Measurements from ENCODE around the gene PXDN. TPM values are rescaled to one million over a fixed set of nuclear protein-coding genes. Genes with fewer than 3 reads are reported as not detected.

Gene PXDN
- total and polyA plus RNA-seq, 9 of the 15 experiments (the other 6 are each of a cell fraction or from before 2014, with no cell fraction given), result 0.49 TPM; not detected in 8

DNA sequence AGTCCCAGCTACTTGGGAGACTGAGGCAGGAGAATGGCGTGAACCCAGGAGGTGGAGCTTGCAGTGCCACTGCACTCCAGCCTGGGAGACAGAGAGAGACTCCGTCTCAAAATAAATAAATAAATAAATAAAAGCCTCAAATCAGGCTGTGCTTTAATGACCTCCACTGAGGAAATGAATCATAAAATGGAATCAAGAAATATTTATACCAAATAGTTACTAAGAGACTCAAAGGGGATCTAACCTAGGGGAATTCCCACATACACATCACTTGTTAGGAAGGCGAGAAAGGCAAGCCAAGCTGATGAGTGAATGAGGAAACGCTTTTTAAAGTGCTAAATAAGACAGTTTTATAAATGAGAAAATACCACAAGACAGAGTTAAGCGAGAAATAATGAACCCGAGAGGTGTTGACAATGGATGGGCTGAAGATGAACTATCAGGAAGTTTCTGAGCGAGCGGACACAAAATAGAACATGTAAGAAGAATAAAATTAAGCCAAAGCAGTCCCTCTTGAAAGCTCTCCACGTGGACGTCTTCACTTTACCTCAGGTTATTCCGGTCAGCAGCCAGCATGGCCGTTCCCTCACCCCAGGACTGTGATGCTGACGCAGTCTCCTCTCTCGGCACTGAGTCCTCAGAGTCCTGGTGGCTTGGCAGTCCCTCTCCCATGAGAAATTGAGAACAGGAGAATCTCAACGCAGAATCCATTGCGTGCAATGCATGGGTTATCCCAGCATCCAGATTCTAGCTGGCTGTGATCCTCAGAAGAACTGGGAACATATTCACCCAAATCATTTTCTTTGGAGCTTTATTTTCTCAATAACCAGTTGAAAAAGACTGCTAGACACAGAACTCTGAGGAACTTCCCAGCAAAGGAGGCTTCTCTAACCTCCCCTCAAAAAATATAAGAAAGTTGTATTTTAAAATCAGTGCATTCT lies 22.3 kb downstream of the PXDN start (continued):
- TF ChIP-seq, protein P1, sequence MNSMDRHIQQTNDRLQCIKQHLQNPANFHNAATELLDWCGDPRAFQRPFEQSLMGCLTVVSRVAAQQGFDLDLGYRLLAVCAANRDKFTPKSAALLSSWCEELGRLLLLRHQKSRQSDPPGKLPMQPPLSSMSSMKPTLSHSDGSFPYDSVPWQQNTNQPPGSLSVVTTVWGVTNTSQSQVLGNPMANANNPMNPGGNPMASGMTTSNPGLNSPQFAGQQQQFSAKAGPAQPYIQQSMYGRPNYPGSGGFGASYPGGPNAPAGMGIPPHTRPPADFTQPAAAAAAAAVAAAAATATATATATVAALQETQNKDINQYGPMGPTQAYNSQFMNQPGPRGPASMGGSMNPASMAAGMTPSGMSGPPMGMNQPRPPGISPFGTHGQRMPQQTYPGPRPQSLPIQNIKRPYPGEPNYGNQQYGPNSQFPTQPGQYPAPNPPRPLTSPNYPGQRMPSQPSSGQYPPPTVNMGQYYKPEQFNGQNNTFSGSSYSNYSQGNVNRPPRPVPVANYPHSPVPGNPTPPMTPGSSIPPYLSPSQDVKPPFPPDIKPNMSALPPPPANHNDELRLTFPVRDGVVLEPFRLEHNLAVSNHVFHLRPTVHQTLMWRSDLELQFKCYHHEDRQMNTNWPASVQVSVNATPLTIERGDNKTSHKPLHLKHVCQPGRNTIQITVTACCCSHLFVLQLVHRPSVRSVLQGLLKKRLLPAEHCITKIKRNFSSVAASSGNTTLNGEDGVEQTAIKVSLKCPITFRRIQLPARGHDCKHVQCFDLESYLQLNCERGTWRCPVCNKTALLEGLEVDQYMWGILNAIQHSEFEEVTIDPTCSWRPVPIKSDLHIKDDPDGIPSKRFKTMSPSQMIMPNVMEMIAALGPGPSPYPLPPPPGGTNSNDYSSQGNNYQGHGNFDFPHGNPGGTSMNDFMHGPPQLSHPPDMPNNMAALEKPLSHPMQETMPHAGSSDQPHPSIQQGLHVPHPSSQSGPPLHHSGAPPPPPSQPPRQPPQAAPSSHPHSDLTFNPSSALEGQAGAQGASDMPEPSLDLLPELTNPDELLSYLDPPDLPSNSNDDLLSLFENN (IDR thresholded peaks at IDR 0.05; ENCODE audit: low read depth in 2 of 2, low read length in 2 of 2), result no peak
- TF ChIP-seq ZNF766 (CRISPR knock-in tag; conservative IDR thresholded peaks at IDR 0.05) (no peak), TRIM28 (IDR thresholded peaks at IDR 0.05) (no peak), TAF1 (IDR thresholded peaks at IDR 0.05; ENCODE audit: control insufficient read depth, extremely low read depth, insufficient read depth, low read length, severe bottlenecking) (no peak)
- TF ChIP-seq, protein P2, sequence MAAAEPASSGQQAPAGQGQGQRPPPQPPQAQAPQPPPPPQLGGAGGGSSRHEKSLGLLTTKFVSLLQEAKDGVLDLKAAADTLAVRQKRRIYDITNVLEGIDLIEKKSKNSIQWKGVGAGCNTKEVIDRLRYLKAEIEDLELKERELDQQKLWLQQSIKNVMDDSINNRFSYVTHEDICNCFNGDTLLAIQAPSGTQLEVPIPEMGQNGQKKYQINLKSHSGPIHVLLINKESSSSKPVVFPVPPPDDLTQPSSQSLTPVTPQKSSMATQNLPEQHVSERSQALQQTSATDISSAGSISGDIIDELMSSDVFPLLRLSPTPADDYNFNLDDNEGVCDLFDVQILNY (CRISPR knock-in tag; IDR thresholded peaks at IDR 0.05), result no peak

All from K562 (cell line).